Measurements from ENCODE around the gene RNLS. TPM values are rescaled to one million over a fixed set of nuclear protein-coding genes. Genes with fewer than 3 reads are reported as not detected.

Gene RNLS
- total RNA-seq, 2 donors from 2014 or later, result 21.7 to 31.8 TPM

- H3K9me3 ChIP-seq, result no peaks in the 10 kb centered on the region
- no peak overlapping the region for H3K27ac ChIP-seq
- no peak for DNase-seq (ENCODE audit: low spot score)
- no peaks in the 10 kb centered on the region for H3K4me1 ChIP-seq (replicated peaks)
- H3K4me3 ChIP-seq, result no peak overlapping the region
- no peaks in the 10 kb centered on the region for H3K36me3 ChIP-seq
- no peaks in the 10 kb centered on the region for H3K27me3 ChIP-seq (replicated peaks; ENCODE audit: insufficient read depth)
- TF ChIP-seq POLR2AphosphoS5 (IDR thresholded peaks at IDR 0.05), result no peak
- no peak for TF ChIP-seq CTCF (IDR thresholded peaks at IDR 0.05)
- TF ChIP-seq POLR2A (IDR thresholded peaks at IDR 0.05), result no peak
- intact Hi-C loops (cut with DNase I), result no loop called here
- WGBS, result 94% methylated on average over 1 of the region's 1 CpG
Observed at GRCh38 chr10:88226891-88227290, 356.2 kb downstream of the RNLS start.

DNA sequence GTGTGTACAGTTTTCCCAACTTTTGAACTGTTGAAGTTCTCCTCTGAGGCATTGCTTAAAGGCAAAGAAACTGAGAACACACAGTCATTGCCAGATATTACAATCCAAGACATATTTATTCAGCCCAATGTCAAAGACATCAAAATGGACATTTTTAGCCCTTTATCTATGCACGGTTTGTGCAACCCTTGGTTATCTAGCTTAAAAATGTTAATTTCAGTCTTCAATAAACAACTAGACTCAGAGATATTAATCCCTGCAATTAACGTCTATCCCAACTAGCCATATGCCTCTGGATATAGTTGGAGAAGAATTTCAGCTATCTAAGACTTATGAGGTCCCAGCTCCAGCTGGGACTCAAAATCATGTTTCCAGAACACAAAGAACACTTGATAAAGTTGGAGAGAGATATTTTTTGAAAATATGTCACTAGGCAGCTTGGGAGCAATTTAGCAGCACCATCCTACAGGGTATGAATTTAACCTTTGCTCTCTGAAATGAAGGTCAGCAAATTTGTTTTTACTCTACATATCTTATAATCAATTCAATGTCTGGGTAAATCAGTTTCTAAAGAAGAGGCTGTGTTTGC, 357.0 kb downstream of the RNLS start:
- DNase-seq (ENCODE audit: low spot score), result no peak
- intact Hi-C loops (cut with DNase I), result no loop called here
- Histone ChIP-seq H3K36me3 (no peaks in the 10 kb centered on the region), H3K4me3 (no peak overlapping the region), H3K27me3 (replicated peaks; ENCODE audit: insufficient read depth) (no peaks in the 10 kb centered on the region), H3K9me3 (no peaks in the 10 kb centered on the region), H3K4me1 (replicated peaks) (no peaks in the 10 kb centered on the region), H3K27ac (no peak overlapping the region)
- TF ChIP-seq CTCF (IDR thresholded peaks at IDR 0.05), result no peak
- no peak for TF ChIP-seq POLR2AphosphoS5 (IDR thresholded peaks at IDR 0.05)
- no peak for TF ChIP-seq POLR2A (IDR thresholded peaks at IDR 0.05)
- WGBS, result 60% methylated on average over 2 of the region's 2 CpGs

Small RNA genes within 50 kb of the gene (small RNA-seq; reads per million reads assigned to genes)
- 0 reads per million in 2 donors for gene AL353149.1
- gene RF00019, result 0 reads per million in 2 donors

Other genes starting within 250 kb of the RNLS start
- under 1 TPM; 0.09 to 0.17 TPM for gene LIPJ, start 3.4 kb upstream of the RNLS start, total RNA-seq
- not detected for gene LIPF, start 81.1 kb upstream of the RNLS start, total RNA-seq
- gene LIPK, start 122.9 kb upstream of the RNLS start, total RNA-seq, result not detected
- not detected for gene LIPN, start 176.7 kb upstream of the RNLS start, total RNA-seq
- gene LIPM, start 219.4 kb upstream of the RNLS start, total RNA-seq, result not detected